HT-29 (cell line): Measurements from ENCODE around the gene PALD1. TPM values are rescaled to one million over a fixed set of nuclear protein-coding genes. Genes with fewer than 3 reads are reported as not detected.

Experiments used
- DNase-seq: peaks from one replicate; pipeline ENCODE4 v3.0.0-alpha.2; 2015; ENCODE audit warnings: low spot score
- total RNA-seq: library from RNA; depleted of rRNA; stranded (reverse); fragments of >200 nt; shearing (Covaris generic); gene quantifications from 2 replicates; pipeline ENCODE4 v1.2.3, GENCODE V29; 2014

The PALD1 gene
- total RNA-seq, 1 experiment from 2014 or later: 25.5 TPM

- DNase-seq: no peak
Measured at GRCh38 chr10:70588859-70589570, 110.4 kb downstream of the PALD1 start.

- no peak for DNase-seq
Measured at GRCh38 chr10:70589762-70590654, 111.4 kb downstream of the PALD1 start.

DNA sequence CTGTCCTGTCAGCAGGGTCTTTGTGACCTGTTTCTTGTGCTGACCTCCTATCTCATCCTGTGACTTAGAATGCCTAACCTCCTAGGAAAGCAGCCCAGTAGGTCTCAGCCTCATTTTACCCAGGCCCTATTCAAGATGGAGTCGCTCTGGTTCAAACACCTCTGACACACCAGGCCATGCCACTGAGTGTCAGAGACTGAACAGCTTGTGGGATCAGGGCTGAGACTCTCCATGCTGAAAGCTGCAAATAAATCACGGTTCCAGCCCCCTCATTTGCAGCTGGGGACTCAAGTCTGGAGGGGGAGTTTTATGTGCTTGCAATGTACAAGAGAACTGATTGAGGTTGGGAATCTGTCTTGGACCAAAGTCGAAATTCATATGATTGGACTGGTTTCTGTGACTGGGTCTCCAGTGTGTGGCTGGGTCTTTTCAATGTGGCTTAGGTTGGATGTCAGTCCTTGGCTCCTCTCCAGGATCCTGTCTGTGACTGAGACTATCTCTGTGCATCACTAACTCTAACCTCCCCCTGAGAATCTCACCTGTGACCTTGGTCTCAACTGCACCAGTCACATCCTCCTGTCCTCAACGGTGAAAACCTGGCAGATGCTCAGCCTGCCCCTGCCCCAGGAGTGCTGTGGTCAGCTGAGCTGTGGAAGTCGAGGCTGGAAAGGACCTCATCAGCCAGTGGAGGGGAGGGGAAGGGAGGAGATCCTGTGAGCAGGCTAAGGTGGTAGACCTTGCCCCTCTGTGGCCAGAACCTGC lies 112.3 kb downstream of the PALD1 start:
- DNase-seq: no peak

GRCh38 chr10:70592186-70592735 lies 113.7 kb downstream of the PALD1 start:
- no peak for DNase-seq

- no peak for DNase-seq
Measured at GRCh38 chr10:70592746-70593512, 114.4 kb downstream of the PALD1 start.

DNA sequence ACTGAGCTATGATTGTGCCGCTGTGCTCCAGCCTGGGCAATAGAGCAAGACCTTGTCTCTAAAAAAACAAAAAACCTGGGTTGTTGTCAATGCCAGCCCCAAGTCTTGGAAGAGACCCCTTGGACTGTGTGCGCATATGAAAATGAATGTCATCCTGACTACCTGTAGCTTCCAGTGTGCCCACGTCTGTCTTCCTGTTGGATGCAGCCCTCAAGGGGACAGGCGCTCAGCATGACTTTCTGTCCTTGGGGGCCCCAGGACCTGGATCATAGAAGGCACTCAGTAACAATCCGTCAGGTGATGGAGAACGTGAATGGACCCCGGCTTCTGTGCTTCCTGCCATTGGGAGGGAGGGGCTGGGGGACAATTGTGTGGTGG lies 114.9 kb downstream of the PALD1 start:
- DNase-seq: no peak

DNA sequence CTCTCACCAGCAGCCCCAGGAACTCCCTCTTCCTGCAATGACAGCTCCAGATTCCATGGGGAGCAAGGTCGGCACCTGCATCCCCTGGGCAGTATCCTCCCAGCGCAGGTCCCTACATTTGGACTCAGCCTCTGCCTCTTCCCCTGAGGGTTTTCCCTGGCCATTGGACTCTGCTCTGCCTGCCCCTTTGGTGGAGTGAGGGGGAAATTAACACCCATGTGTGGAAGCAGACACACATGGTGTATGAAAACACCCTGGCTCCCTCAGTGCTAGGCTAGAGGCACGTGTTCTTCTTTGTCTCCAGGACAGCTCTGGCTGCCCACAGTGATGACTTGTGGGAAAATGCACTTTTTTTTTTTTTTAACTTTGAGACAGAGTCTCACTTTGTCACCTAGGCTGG lies 115.6 kb downstream of the PALD1 start:
- no peak for DNase-seq

DNA sequence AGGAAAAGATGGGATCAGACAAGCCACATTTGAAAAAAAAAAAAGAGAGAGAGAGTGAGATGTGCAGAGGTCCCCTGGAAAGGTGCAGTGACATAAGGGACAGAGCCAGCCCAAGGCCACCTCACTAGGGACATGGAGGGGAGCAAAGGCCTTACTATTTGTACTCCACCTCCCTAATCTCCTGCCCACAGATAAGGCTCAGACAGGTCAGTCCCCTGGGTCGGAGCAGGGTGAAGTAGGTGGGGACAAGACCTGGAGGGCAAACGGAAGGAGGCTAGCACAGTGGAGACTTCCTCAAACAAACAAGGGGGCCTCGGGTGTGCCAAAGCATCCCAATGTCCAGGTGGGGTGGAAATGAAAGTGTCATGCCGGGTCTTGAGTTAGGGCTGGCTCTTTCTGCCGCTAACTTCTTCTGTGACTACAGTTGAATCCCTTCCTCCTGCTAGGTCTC lies 117.0 kb downstream of the PALD1 start:
- DNase-seq: no peak

- no peak for DNase-seq
Measured at GRCh38 chr10:70596110-70596798, 117.7 kb downstream of the PALD1 start.

DNA sequence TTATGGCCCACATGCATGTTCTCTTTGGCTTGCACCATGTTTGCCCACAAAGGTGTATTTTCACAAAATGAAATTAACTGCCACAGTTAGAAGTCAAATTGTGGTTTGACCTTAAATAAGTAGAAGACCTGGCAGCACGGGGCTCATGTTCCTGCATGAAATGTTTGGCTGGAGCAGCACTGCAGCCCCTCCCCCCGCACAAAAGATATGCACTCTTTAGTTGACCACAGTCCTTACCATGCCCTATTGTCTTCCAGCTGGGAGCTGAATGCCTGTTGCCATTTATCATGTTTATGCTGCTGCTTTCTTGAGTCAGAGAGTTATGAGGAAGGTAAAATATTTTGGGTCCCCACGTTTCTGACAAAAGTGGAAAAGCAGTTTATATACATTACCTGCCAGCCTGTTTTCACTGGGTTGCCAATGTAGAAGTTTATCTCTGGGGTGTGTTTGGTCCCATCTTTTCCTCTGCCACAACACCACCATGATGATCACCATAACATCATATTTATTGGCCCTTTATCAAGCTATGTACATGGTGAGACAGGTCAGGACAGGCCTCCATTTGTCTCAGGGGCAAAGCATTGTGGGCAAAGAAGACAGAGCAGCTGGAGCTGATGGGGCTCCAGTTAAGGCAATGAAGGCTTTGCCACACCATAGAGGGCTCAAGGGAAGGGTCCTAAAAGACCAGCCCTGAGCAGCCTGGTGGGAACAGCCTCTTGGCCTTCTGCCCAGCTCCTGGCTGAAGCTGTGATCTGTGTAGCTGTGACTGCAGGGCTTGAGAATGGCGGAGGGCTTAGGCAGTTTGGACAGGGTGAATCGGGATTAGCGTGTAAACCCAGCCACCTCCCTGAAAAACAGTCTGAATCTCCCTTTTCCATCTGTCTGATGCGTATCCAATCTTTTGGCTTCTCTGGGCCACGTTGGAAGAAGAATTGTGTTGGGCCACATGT lies 118.6 kb downstream of the PALD1 start:
- DNase-seq: no peak

DNA sequence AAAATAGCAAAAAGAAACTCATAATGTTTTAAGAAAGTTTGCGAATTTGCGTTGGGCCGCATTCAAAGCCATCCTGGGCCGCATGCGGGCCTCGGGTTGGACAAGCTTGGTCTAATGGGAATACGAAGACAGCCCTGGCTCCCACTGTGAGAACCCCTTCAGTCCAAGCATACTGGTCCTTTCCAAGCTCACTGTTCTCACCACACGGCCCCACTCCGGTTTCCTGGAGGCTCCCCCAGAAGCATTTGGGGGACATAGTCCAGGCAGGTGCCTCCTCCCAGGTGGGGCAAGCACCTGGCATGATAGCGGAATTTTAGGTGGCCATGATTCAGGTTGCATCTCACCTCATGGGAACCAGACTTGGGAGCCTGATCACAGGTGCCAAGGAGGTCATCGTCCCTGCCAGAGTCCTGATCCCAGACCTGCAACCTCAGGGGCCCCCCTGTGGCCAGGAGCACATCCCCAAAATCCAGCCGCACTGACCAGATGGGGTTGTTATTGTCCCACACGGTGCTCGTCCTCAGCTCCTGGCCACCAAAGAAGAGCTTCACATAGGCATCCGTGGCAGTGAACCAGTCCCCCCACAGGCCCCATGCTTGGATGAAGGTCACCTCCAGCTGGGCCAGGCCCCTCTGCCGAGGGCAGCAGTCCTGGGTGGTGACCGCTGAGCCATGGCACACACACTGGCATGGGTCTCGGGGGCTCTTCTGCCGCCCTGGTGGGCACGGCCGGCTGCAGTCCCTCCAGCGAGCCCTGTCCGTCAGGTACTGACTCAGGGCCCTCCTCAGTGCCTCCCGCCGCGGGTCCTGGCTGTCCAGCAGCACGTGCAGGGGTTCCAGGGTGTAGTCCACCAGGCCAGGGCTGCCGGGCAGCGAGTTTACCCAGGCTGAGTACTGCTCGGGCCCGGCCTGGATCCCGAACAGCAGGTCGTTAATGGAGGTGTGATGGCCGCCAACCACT lies 119.6 kb downstream of the PALD1 start:
- no peak for DNase-seq

DNA sequence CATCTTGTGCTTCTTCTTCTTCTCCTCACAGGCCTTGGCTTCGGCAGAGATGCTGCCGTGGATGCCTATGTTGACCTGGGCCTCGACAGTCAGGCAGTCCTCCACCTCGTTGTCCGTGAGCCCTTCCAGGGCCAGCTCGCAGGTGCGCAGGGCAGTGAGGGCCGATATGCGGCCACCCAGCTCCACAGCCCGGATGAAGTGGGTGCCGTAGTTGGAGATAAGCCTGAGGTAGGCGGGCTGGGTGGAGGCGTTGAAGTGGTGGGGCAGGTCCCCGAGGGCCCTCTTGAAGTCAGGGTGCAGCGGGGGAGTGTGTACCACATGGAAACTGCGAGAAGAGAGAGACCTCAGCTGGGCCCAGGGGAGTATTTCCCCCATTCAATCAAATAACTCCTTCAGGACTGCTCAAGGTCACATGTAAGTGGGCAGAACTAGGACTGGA lies 120.3 kb downstream of the PALD1 start:
- DNase-seq: no peak

DNA sequence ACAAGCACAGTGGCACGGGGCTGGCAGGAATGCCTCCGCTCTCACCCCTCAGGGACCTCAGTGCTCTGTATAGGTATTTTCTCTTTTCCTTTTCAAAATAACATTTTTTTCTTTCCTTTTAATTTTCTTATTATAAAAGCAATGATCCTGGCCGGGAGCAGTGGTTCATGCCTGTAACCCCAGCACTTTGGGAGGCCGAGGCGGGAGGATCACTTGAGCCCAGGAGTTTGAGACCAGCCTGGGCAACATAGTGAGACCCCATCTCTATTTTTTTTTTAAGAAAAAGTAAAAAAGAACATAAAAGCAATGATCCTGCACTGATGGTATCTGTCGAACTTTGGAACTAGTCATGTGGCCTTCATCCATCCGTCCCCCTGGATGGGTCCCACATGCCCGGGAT lies 120.8 kb downstream of the PALD1 start:
- no peak for DNase-seq

DNA sequence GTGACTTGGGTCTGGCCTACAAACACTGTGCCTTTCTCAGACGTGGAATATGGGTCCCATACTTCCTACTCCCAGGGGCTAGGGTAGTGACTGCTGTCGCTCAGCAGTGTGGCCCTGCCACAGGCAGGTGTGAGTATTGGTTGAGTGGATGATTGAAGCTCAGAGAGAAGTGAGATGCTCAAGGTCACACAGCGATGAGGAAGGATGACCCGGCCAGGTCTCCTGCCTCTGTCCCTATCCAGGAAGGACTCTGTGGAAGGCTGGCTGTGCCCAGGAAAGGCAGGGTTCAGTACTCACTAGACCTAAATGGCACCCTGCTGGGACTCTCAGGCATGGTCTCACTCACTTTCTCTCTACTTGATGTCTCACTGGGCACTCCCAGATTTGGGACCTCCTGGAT lies 121.2 kb downstream of the PALD1 start:
- DNase-seq: no peak

DNA sequence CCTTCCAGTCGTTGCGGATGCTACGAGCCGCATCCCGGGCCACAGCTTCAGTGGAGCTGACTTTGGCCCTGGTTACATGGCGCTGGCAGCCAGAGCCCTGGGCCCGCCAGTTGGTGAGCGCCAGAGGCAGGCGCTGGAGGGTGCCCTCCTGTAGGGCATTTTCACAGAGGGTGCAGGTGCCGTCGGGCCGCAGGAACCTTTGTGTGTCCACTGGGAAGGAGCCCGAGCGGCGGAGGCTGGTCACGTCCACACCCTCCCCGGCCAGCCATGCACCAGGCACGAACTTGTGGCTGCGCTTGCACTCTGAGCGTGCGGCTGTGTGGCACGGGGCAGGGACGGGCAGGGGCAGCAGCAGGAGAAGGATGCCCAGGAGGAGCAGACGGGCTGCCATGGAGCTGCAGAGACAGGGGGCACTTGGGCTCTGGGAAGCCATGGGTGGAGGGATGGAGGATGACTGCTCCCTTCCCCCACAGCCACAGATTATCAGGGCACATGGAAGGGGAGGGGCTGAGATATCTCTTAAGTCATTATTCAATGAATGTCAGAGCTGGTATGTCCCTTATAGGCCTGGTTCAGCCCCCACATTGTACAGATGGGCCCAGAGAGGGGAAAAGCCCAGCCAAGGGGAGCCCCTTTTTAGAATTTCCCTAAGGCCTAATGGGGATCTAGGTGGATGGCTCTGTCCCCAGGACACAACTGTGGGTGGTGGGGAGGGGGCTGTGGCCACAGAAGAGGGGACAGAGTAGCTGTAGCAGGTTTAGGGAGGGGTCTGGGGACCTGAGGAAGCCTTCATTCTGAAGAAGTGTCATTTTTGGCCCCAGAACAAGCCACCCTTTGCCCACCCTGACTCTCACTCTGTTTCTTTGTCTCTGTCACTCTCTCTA lies 122.2 kb downstream of the PALD1 start:
- no peak for DNase-seq

DNA sequence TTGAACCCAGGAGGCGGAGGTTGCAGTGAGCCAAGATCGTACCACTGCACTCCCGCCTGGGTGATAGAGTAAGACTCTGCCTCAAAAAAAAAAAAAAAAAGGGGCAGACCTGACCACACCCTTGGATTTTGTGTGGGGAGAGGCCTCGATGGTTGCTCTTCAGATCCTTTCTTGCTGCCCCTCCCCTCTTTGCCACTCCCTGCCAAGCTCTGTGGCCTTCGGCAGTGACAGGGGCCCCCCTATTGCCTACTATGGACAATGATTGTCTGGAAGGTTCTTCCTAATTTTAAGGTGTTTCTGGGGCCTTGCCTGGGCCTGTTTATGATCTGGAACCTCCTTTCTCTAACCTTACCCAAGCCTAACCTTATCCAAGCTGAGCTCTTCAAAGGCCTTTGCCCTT lies 123.2 kb downstream of the PALD1 start:
- no peak for DNase-seq
